Measurements from ENCODE around the gene LIG4. TPM values are rescaled to one million over a fixed set of nuclear protein-coding genes. Genes with fewer than 3 reads are reported as not detected.
"Not testable (repeated sequence)": the region's sequence is repeated elsewhere in the genome, so short reads cannot be mapped to it uniquely, and the experiment has no call there.

Gene LIG4
- total RNA-seq, 2 experiments from 2014 or later, result 4.9 to 5.4 TPM

DNA sequence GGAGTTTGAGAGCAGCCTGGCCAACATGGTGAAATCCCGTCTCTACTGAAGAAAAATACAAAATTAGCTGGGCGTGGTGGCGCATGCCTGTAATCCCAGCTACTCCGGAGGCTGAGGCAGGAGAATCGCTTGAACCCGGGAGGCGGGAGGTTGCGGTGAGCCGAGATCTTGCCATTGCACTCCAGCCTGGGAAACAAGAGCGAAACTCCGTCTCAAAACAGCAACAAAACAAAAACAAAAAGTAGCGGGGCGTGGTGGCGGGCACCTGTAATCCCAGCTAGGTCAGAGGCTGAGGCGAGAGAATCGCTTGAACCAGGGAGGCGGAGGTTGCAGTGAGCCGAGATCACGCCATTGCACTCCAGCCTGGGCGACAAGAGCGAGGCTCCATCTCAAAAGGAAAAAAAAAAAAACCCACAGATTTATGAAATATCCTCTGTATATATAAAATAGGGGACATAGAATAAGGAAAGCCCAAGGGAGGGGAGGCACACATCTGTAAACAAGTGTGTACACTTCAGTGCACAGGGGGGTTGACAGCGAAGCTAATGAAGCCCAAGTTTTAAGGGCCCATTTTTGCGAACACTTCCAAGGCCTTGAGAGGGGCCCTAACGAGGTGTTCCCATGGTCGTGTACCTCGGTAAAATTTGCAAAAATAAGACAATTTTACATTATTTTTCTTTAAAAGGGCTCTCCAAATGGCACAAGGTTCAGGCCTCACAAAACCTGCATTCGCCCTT is 2.1 kb upstream of the LIG4 start:
- peaks cover 45% of the 10 kb centered on the region for H3K4me1 Mint-ChIP-seq (ENCODE audit: low read depth)

GRCh38 chr13:108214441-108215271 is 680 bp downstream of the LIG4 start:
- H3K4me3 Mint-ChIP-seq, result peak overlapping the region; percentile 73
- peaks cover 31% of the 10 kb centered on the region for H3K36me3 Mint-ChIP-seq (ENCODE audit: low read depth)
- no peaks in the 10 kb centered on the region for H3K27me3 Mint-ChIP-seq (ENCODE audit: low read depth)
- peak overlapping the region; percentile 54 for H3K27ac Mint-ChIP-seq
- H3K4me1 Mint-ChIP-seq (ENCODE audit: low read depth), result peaks cover 29% of the 10 kb centered on the region
- DNase-seq, result peak; percentile 5
- H3K9me3 Mint-ChIP-seq, result peaks cover 18% of the 10 kb centered on the region
- intact Hi-C loops (cut with micrococcal nuclease), result loop anchor here (5.0 kb wide), 3 partner anchors 193 to 1647 kb away; partner anchors contain the start of gene ARGLU1
- CTCF ChIA-PET, result interaction anchor here (0.9 kb wide), 1 partner anchor 12 kb away, joined by 3 read pairs; no protein-coding TSS in a partner anchor

More for the DNA sequence above, 2.1 kb upstream of the LIG4 start:
- H3K4me3 Mint-ChIP-seq, result peak overlapping the region; percentile 90
- H3K9me3 Mint-ChIP-seq; CTCF ChIA-PET; H3K36me3 Mint-ChIP-seq (ENCODE audit: low read depth); H3K27me3 Mint-ChIP-seq (ENCODE audit: low read depth): not testable (repeated sequence)
- peak; percentile 4 for DNase-seq
- H3K27ac Mint-ChIP-seq, result peak overlapping the region; percentile 94
- intact Hi-C loops (cut with micrococcal nuclease), result loop anchor here (1.0 to 5.0 kb wide), 4 partner anchors 190 to 1650 kb away; partner anchors contain the start of genes ARGLU1 and IRS2

DNA sequence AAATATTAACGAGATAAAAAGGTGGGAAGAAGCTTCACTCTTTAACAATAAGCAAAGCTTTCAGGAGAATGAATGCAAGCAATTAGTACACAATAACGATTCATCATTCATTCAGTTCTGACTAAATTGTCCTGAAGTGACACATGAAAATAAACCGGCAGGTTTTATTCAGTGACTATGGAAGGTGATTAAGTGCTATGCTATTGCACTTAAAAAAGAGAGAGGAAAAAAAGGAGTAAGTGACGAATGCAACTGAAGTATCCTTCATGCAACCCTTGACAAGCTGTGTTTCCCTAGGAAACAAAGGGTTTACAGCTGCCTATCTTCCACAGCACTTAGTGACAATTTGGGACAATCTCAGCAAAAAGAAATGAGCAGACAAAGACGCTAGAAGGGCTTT is 1.4 kb downstream of the LIG4 start:
- Mint-ChIP-seq H3K4me1 (ENCODE audit: low read depth) (peaks cover 22% of the 10 kb centered on the region), H3K9me3 (peaks cover 23% of the 10 kb centered on the region), H3K27me3 (ENCODE audit: low read depth) (no peaks in the 10 kb centered on the region), H3K36me3 (ENCODE audit: low read depth) (peaks cover 36% of the 10 kb centered on the region), H3K27ac (peak overlapping the region; percentile 54), H3K4me3 (peak overlapping the region; percentile 66)
- no peak for DNase-seq
- intact Hi-C loops (cut with micrococcal nuclease), result no loop called here
- CTCF ChIA-PET, result interaction anchor here (0.9 kb wide), 1 partner anchor 13 kb away, joined by 3 read pairs; no protein-coding TSS in a partner anchor

DNA sequence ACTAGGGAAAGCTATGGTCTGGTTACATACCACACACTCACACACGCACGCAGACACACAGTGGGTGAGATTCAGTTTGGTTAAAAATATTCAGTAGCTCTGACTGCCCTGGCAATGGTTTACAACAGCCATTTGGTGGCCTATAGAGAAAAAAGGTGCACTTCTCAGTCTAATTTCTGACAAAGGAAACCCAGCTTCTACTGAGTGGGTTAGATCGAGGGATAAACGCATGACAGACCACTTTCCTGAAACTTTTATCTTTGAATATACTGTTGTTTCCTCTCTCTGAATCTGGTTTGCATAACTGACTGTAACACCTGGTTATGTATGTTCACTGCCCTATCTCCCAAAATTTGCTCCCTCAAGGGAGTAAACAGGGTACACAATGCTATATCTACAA is 2.5 kb downstream of the LIG4 start:
- H3K9me3 Mint-ChIP-seq, result peaks cover 28% of the 10 kb centered on the region
- intact Hi-C loops (cut with micrococcal nuclease), result no loop called here
- H3K27me3 Mint-ChIP-seq (ENCODE audit: low read depth), result no peaks in the 10 kb centered on the region
- no peak overlapping the region for H3K27ac Mint-ChIP-seq
- H3K36me3 Mint-ChIP-seq (ENCODE audit: low read depth), result peaks cover 37% of the 10 kb centered on the region
- CTCF ChIA-PET, result no interaction called here
- no peak for DNase-seq
- no peak overlapping the region for H3K4me3 Mint-ChIP-seq
- H3K4me1 Mint-ChIP-seq (ENCODE audit: low read depth), result peaks cover 22% of the 10 kb centered on the region

DNA sequence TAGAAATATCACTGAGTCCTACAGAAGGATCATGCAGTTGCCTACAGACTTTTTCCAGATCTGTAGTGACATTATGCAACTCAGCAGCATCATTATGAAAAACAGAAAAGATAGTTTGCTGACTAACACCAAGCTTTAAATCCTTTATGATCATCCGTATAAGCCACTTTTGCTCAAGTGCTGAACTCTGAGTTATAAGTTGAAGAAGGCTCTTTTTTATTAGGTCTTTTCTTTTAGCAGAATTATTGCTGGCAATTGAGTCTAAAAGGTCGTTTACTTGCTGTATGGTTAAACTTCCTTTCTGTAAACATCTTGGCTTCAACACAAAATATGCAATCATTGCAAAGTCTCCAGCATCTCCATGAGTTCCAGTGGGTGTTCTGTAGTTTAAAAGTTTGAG is 4.8 kb downstream of the LIG4 start:
- no peak for DNase-seq
- Mint-ChIP-seq H3K27me3 (ENCODE audit: low read depth) (no peaks in the 10 kb centered on the region), H3K4me1 (ENCODE audit: low read depth) (peaks cover 11% of the 10 kb centered on the region), H3K27ac (no peak overlapping the region), H3K36me3 (ENCODE audit: low read depth) (peaks cover 37% of the 10 kb centered on the region), H3K9me3 (peaks cover 32% of the 10 kb centered on the region), H3K4me3 (no peak overlapping the region)
- CTCF ChIA-PET, result interaction anchor here (0.6 kb wide), 1 partner anchor 1667 kb away, joined by 4 read pairs; no protein-coding TSS in a partner anchor
- intact Hi-C loops (cut with micrococcal nuclease), result no loop called here

DNA sequence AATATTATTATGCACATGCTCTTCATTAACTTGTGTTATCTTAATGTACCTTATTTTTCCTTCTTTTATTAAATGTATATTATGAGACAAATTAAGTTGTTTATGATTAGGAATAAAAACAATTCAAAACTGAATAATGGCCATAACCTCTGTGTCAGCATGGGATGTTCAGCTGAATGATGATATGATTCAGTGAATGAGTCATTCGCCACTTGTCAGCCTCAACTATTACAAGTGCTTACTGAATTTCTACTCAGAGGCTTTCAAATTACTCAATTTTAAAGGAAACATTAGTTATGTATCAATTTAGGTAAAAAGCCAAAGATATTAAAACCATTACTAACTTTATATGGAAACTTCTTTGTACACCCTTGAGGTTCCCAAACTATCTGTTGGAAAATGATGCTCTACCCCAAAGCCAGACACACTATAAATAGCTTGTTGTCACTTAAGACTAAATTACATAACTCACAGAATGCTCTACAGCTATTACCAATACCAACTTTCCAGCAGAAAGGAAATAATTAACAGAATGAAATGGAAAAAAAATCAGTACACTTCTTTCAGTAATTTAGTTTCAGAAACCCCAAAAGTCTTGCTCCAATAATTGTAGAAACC is 14.4 kb downstream of the LIG4 start:
- Mint-ChIP-seq H3K27ac (no peak overlapping the region), H3K27me3 (ENCODE audit: low read depth) (peaks cover 46% of the 10 kb centered on the region), H3K4me1 (ENCODE audit: low read depth) (peaks cover 12% of the 10 kb centered on the region), H3K9me3 (no peaks in the 10 kb centered on the region), H3K4me3 (no peak overlapping the region), H3K36me3 (ENCODE audit: low read depth) (no peaks in the 10 kb centered on the region)
- DNase-seq, result peak; percentile 7
- intact Hi-C loops (cut with micrococcal nuclease), result no loop called here
- CTCF ChIA-PET, result no interaction called here

DNA sequence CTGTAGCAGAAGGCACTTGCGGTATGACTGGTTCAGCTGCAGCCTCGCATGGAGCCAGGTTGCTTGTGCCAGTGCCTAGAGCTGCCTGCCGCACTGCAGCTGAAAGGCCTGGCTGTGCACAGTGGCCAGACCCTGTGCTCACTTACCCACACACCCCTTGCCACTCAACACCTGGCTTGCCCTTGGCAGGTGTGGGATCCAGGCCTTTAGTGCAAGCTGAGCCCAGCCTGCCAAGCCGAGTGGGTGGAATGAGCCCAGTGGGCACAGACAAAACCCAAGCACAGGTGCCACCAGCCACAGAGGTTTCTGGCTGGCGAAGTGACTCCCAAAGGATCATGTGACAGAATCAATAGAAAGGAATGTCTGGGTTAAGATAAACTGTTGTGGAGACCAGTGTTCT is 19.5 kb downstream of the LIG4 start:
- no peak overlapping the region for H3K27ac Mint-ChIP-seq
- peaks cover under 1% of the 10 kb centered on the region for H3K4me1 Mint-ChIP-seq (ENCODE audit: low read depth)
- DNase-seq, result no peak
- H3K4me3 Mint-ChIP-seq, result no peak overlapping the region
- H3K27me3 Mint-ChIP-seq (ENCODE audit: low read depth), result peaks cover 19% of the 10 kb centered on the region
- intact Hi-C loops (cut with micrococcal nuclease), result no loop called here
- peaks cover 12% of the 10 kb centered on the region for H3K9me3 Mint-ChIP-seq
- CTCF ChIA-PET, result interaction anchor here (1.4 kb wide), 1 partner anchor 10 kb away, joined by 3 read pairs; no protein-coding TSS in a partner anchor
- peaks cover 2% of the 10 kb centered on the region for H3K36me3 Mint-ChIP-seq (ENCODE audit: low read depth)

- DNase-seq, result no peak
- peaks cover 12% of the 10 kb centered on the region for H3K9me3 Mint-ChIP-seq
- CTCF ChIA-PET, result interaction anchor here (0.8 to 1.4 kb wide), 2 partner anchors 11 to 32 kb away, joined by 3 read pairs; no protein-coding TSS in a partner anchor
- H3K36me3 Mint-ChIP-seq (ENCODE audit: low read depth), result peaks cover 2% of the 10 kb centered on the region
- H3K4me3 Mint-ChIP-seq, result no peak overlapping the region
- H3K27ac Mint-ChIP-seq, result no peak overlapping the region
- peaks cover 24% of the 10 kb centered on the region for H3K27me3 Mint-ChIP-seq (ENCODE audit: low read depth)
- H3K4me1 Mint-ChIP-seq (ENCODE audit: low read depth), result no peaks in the 10 kb centered on the region
- intact Hi-C loops (cut with micrococcal nuclease), result no loop called here
These were observed 20.2 kb downstream of the LIG4 start for GRCh38 chr13:108195146-108195545.

DNA sequence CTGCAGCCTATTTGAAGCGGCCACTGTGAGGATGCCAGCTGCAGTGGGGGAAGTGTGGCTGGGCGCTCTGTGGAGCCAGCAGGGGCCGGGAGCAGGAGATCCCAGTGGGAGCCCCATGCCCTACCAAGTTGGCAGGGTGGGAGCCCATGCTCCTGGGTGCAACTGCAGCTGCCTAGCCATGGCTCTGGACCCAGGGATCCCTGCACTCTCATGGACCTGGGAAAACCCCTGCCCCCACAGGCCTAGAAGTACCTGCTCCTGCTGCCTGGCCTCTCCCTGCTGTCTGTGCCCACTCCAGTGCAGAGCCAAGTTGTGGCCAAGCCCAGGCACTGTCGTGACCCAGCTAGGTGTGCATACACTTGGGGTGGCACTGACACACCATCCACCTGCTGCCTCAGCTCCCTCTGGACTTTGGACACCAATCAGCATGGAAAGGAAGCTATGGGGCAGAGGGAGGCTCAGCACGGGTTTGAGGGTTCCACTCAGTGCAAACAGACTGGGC is 20.9 kb downstream of the LIG4 start:
- H3K4me1 Mint-ChIP-seq (ENCODE audit: low read depth), result no peaks in the 10 kb centered on the region
- peaks cover 12% of the 10 kb centered on the region for H3K9me3 Mint-ChIP-seq
- intact Hi-C loops (cut with micrococcal nuclease), result no loop called here
- CTCF ChIA-PET, result interaction anchor here (0.8 to 1.4 kb wide), 2 partner anchors 11 to 31 kb away, joined by 3 read pairs; no protein-coding TSS in a partner anchor
- H3K4me3 Mint-ChIP-seq, result no peak overlapping the region
- H3K27ac Mint-ChIP-seq, result no peak overlapping the region
- H3K36me3 Mint-ChIP-seq (ENCODE audit: low read depth), result peaks cover 2% of the 10 kb centered on the region
- H3K27me3 Mint-ChIP-seq (ENCODE audit: low read depth), result peaks cover 25% of the 10 kb centered on the region
- DNase-seq, result no peak

GRCh38 chr13:108193806-108194205 is 21.5 kb downstream of the LIG4 start:
- intact Hi-C loops (cut with micrococcal nuclease), result no loop called here
- no peaks in the 10 kb centered on the region for H3K4me1 Mint-ChIP-seq (ENCODE audit: low read depth)
- H3K4me3 Mint-ChIP-seq, result no peak overlapping the region
- peaks cover 2% of the 10 kb centered on the region for H3K36me3 Mint-ChIP-seq (ENCODE audit: low read depth)
- H3K27ac Mint-ChIP-seq, result no peak overlapping the region
- CTCF ChIA-PET, result no interaction called here
- DNase-seq, result no peak
- H3K9me3 Mint-ChIP-seq, result peaks cover 12% of the 10 kb centered on the region
- H3K27me3 Mint-ChIP-seq (ENCODE audit: low read depth), result peaks cover 25% of the 10 kb centered on the region

GRCh38 chr13:108190897-108191296 is 24.4 kb downstream of the LIG4 start:
- Mint-ChIP-seq H3K27ac (no peak overlapping the region), H3K4me1 (ENCODE audit: low read depth) (no peaks in the 10 kb centered on the region), H3K27me3 (ENCODE audit: low read depth) (peaks cover 16% of the 10 kb centered on the region), H3K36me3 (ENCODE audit: low read depth) (peaks cover 2% of the 10 kb centered on the region), H3K9me3 (peaks cover 12% of the 10 kb centered on the region), H3K4me3 (no peak overlapping the region)
- intact Hi-C loops (cut with micrococcal nuclease), result no loop called here
- DNase-seq, result no peak
- CTCF ChIA-PET, result no interaction called here

DNA sequence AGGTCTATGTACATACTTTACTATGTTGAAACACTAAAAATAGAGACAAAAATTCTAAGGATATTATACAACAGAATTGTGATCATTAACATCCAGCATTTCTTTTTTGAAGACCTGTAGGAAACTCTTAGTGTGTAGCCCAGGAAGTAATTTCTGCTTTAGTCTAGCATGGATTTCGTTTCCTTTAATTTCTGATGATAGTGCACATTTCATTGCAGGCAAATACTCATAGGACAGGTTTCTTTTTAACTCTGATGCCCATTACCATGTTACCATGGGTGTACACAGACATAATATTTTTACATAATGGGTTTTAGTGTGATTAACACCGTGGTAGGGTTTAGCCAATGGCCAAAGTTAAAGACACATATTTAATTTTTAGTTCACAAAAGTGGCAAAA is 27.1 kb downstream of the LIG4 start:
- Mint-ChIP-seq H3K4me1 (ENCODE audit: low read depth) (no peaks in the 10 kb centered on the region), H3K36me3 (ENCODE audit: low read depth) (no peaks in the 10 kb centered on the region), H3K9me3 (no peaks in the 10 kb centered on the region), H3K27ac (no peak overlapping the region), H3K27me3 (ENCODE audit: low read depth) (peaks cover 21% of the 10 kb centered on the region), H3K4me3 (no peak overlapping the region)
- no peak for DNase-seq
- intact Hi-C loops (cut with micrococcal nuclease), result no loop called here
- CTCF ChIA-PET, result no interaction called here

All from activated naive CD4-positive, alpha-beta T cell treated with anti-CD3 and anti-CD28 coated beads for 36 hours (primary cell).